HEK293T (cell line): ENCODE measurements around the gene MICOS13.
"Not testable (repeated sequence)": the region's sequence is repeated elsewhere in the genome, so short reads cannot be mapped to it uniquely, and the experiment has no call there.

ENCODE experiments used
- CTCF ChIA-PET: fragments of 350-600 bp; formaldehyde crosslinking; extraction: SDS; loops from one replicate; lab custom pipeline; 2021; ENCODE audit warnings: antibody characterized with exemption, inconsistent platforms; lab: Yijun Ruan, JAX
- POLR2A ChIA-PET: fragments of 350-600 bp; formaldehyde crosslinking; extraction: SDS; loops from one replicate; lab custom pipeline; 2020; ENCODE audit warnings: antibody characterized with exemption, inconsistent platforms; lab: Yijun Ruan, JAX
- DNase-seq: peaks from one replicate; pipeline ENCODE4 v3.0.0; 2012; ENCODE audit warnings: mixed read lengths; ENCODE audit errors: extremely low spot score
- ARNT ChIP-seq: fragments of 450-650 bp; IDR thresholded peaks from 2 replicates; pipeline ENCODE4 v1.6.1; 2017; ENCODE audit warnings: mild to moderate bottlenecking
- BHLHE40 ChIP-seq: fragments of 450-650 bp; IDR thresholded peaks from 2 replicates; pipeline ENCODE4 v1.6.1; 2016; ENCODE audit warnings: mild to moderate bottlenecking, moderate library complexity, borderline replicate concordance
- CTBP1 ChIP-seq: fragments of 450-650 bp; IDR thresholded peaks from 2 replicates; pipeline ENCODE4 v1.6.1; 2016; ENCODE audit warnings: borderline replicate concordance
- ELF4 ChIP-seq: fragments of 450-650 bp; IDR thresholded peaks from 2 replicates; pipeline ENCODE4 v1.6.1; 2017; ENCODE audit warnings: antibody characterized with exemption
- FOXA1 ChIP-seq: fragments of 450-650 bp; IDR thresholded peaks from 2 replicates; pipeline ENCODE4 v1.6.1; 2016; ENCODE audit warnings: mild to moderate bottlenecking
- FOXK2 ChIP-seq: fragments of 450-650 bp; IDR thresholded peaks from 2 replicates; pipeline ENCODE4 v1.6.1; 2016; ENCODE audit warnings: mild to moderate bottlenecking
- FOXM1 ChIP-seq: fragments of 450-650 bp; IDR thresholded peaks from 2 replicates; pipeline ENCODE4 v1.6.1; 2017; ENCODE audit warnings: mild to moderate bottlenecking, borderline replicate concordance
- HDGF ChIP-seq: fragments of 450-650 bp; IDR thresholded peaks from 2 replicates; pipeline ENCODE4 v1.6.1; 2017; ENCODE audit warnings: antibody characterized with exemption, borderline replicate concordance
- L3MBTL2 ChIP-seq: fragments of 450-650 bp; conservative IDR thresholded peaks from 2 replicates; pipeline ENCODE4 v1.6.1; 2016; ENCODE audit warnings: mild to moderate bottlenecking
- LEF1 ChIP-seq: fragments of 450-650 bp; IDR thresholded peaks from 2 replicates; pipeline ENCODE4 v1.6.1; 2017; ENCODE audit warnings: mild to moderate bottlenecking, borderline replicate concordance
- NFRKB ChIP-seq: fragments of 450-650 bp; IDR thresholded peaks from 2 replicates; pipeline ENCODE4 v1.6.1; 2016; ENCODE audit warnings: mild to moderate bottlenecking, moderate library complexity
- PKNOX1 ChIP-seq: fragments of 450-650 bp; IDR thresholded peaks from 2 replicates; pipeline ENCODE4 v1.6.1; 2016
- SP1 ChIP-seq: fragments of 450-650 bp; IDR thresholded peaks from 2 replicates; pipeline ENCODE4 v1.6.1; 2017
- SUZ12 ChIP-seq: fragments of 450-650 bp; IDR thresholded peaks from 2 replicates; pipeline ENCODE4 v1.6.1; 2016; ENCODE audit warnings: mild to moderate bottlenecking
- TARDBP ChIP-seq: fragments of 450-650 bp; IDR thresholded peaks from 2 replicates; pipeline ENCODE4 v1.6.1; 2016
- ZNF384 ChIP-seq: fragments of 450-650 bp; IDR thresholded peaks from 2 replicates; pipeline ENCODE4 v1.6.1; 2016

MICOS13 gene

GRCh38 chr19:5691822-5692722 is 11.8 kb upstream of the MICOS13 start:
- TF ChIP-seq SUZ12: no peak
- TF ChIP-seq FOXA1: no peak
- TF ChIP-seq TARDBP: no peak
- CTCF ChIA-PET: no interaction called here
- DNase-seq: no peak
- POLR2A ChIA-PET: interaction anchor here (0.8 to 2.4 kb wide), 8 partner anchors 13 to 330 kb away, joined by 3 to 35 read pairs (median 5); partner anchors contain the start of genes CATSPERD, DUS3L, LONP1 and SAFB

DNA sequence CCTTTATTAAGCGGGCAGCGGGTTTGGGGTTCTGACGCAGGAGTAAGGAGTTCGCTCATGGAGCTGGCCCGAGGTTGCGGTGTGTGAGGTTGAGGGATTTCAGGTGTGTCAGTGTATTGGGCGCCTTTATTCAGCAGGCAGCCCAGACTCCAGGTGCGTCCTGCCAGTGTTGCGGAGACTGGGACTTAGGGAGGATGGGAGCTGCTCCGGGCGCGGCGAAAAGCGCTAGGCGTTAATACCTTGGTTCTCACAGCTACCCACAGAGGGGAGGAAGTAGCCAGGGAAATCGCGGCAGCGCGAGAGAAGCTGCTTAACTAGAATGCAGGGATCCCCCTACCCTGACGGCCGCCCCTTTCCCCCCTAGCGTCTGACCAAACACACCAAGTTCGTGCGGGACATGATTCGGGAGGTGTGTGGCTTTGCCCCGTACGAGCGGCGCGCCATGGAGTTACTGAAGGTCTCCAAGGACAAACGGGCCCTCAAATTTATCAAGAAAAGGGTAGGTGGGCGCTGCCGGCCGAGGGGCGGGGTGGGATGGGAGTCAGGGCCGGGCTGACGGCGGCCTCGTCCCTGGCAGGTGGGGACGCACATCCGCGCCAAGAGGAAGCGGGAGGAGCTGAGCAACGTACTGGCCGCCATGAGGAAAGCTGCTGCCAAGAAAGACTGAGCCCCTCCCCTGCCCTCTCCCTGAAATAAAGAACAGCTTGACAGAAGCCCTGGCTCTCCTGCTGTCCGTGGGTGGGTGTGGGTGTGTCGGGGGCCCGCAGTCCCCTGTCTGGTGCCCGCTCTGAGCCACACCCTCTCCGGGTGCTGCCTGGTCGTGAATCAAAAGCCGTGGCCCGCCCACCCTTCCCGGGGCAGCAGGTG is 10.9 kb upstream of the MICOS13 start:
- TF ChIP-seq CTBP1 (no peak), ELF4 (no peak), FOXM1 (no peak), FOXA1 (no peak)

DNA sequence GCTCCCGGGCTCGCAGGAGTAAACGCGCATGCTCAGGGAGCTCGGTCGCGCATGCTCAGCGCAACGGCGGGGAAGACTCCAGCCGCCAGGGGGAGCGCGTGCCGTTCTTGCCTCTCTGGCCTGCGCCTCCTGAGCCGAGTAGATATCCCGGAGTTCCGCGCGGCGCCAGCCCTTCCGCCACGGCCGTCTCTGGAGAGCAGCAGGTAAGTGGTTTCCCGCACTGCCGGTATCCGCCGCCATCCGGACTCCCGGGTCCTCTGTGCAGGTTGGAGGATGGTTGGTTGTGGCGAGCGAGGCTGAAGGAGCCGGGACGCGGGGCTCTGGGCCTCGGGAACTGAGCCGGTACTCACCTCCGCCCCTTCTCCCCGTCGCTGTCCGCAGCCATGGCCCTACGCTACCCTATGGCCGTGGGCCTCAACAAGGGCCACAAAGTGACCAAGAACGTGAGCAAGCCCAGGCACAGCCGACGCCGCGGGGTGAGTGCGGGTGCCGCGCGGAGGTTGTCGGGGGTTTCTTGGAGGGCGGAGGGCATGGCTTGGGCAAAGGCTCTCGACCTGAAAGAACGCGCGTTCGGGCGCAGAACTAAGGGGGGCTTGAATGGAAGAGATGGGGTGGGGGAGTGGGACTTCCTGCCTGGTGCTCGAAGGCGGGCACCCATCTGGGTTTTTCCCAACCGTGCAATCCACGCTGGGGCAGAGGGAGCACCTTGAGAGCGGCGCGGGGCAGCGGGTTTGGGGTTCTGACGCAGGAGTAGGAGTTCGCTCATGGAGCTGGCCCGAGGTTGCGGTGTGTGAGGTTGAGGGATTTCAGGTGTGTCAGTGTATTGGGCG is 10.0 kb upstream of the MICOS13 start, which contains the start of gene RPL36:
TSS of gene RPL36 (plus strand) at position 171 of the 830 bp plus-strand sequence. CDS start at position 384, 213 bp downstream.
- peak; percentile 92 for DNase-seq
- ChIA-PET POLR2A (interaction anchor here (0.6 to 4.2 kb wide), 29 partner anchors 8 to 332 kb away, joined by 3 to 49 read pairs (median 4); partner anchors contain the start of genes CATSPERD, DUS3L, HSD11B1L and LONP1), CTCF (interaction anchor here (0.7 to 1.6 kb wide), 9 partner anchors 17 to 138 kb away, joined by 3 to 6 read pairs (median 4); partner anchors contain the start of genes CATSPERD and LONP1)
- TF ChIP-seq ELF4 (peak; percentile 96), LEF1 (peak; percentile 76; the same call in 1 of the 2 replicates), ARNT (peak; percentile 51; the same call in 1 of the 2 replicates), TARDBP (peak; percentile 42; the same call in 1 of the 2 replicates), SUZ12 (no peak)

More for the DNA sequence above, 10.9 kb upstream of the MICOS13 start:
- ChIA-PET POLR2A (interaction anchor here (0.7 to 1.7 kb wide), 10 partner anchors 12 to 331 kb away, joined by 3 to 35 read pairs (median 4); partner anchors contain the start of genes CATSPERD, DUS3L, LONP1 and SAFB), CTCF (no interaction called here)
- DNase-seq: no peak

DNA sequence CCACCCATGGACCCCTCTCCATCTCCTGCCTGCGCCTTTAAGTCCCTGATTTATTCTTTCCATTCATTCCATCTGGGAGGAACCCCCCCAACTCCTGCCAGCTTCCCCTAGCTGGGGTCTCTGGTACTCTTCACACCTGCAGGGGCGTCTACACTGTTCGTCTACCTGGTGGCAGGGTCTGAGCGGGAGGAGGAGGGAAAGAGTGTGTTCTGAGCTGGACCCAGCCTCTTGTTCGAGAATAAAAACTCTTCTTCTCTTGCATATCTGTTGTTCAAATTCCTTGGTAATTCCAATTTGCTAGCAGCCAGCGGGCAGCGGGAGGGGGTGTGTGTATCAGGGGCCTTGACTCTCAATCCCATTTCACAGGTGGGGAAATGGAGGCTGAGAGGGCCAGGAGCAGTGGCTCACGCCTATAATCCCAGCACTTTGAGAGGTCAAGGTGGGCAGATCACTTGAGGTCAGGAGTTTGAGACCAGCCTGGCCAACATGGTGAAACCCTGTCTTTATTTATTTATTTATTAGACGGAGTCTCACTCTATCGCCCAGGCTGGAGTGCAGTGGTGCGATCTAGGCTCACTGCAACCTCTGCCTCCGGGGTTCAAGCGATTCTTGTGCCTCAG is 8.1 kb upstream of the MICOS13 start:
- not testable (repeated sequence) for DNase-seq
- CTCF ChIA-PET: interaction anchor here (1.6 kb wide), 2 partner anchors 19 to 30 kb away, joined by 4 to 6 read pairs; no protein-coding TSS in a partner anchor
- POLR2A ChIA-PET: interaction anchor here (1.7 to 4.2 kb wide), 3 partner anchors 10 to 32 kb away, joined by 14 to 49 read pairs (median 29); partner anchors contain the start of genes CATSPERD and LONP1

- DNase-seq: no peak
- TF ChIP-seq PKNOX1 (0 out of 2 replicates have a peak, but pooled peaks have one; percentile 38), L3MBTL2 (peak; percentile 80), ARNT (no peak)
- ChIA-PET CTCF (interaction anchor here (0.6 to 1.1 kb wide), 6 partner anchors 16 to 107 kb away, joined by 3 to 5 read pairs (median 3); partner anchors contain the start of gene DUS3L), POLR2A (interaction anchor here (0.8 to 4.2 kb wide), 7 partner anchors 11 to 104 kb away, joined by 3 to 49 read pairs (median 8); partner anchors contain the start of genes CATSPERD, DUS3L, LONP1 and SAFB)
Observed at GRCh38 chr19:5687360-5688198, 7.3 kb upstream of the MICOS13 start.

DNA sequence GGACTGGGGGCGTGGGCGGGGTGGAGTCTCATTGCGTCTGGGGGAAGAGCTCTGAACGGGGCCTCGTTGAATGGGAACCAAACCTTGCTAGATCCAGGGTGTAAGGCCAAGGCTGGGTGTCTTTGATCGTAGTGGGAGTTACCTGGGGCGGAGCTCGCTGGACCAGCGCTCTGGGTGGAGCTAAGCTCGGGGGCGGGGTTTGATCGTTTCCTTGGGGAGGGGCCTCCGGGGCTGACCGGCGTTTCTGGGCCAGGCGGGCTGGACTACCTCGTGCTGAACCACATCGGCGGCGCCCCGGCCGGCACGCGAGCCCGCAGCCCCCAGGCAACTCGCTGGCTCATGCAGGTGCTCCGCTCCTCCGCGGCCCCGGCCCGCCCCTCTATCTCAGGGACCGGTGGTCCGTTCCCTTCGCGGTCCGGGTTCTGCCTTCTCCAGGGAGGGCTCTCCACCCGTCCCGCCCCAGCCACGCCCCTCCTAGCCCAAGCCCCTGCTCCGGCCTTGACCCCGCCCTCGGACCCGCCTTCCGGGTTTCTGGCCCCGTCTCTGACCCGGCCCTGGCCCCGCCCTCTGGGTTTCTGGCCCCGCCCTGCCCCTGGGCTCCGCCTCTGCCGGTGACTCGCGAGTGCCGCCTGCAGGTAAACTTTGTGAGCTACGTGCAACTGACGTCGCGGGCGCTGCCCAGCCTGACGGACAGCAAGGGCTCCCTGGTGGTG is 6.5 kb upstream of the MICOS13 start:
- ChIA-PET POLR2A (interaction anchor here (0.8 to 4.2 kb wide), 8 partner anchors 11 to 217 kb away, joined by 3 to 49 read pairs (median 6); partner anchors contain the start of genes CATSPERD, DUS3L, LONP1 and NDUFA11), CTCF (interaction anchor here (0.6 to 1.1 kb wide), 7 partner anchors 28 to 108 kb away, joined by 3 to 5 read pairs (median 3); partner anchors contain the start of gene DUS3L)
- TF ChIP-seq ELF4: no peak
- no peak for TF ChIP-seq SUZ12
- TF ChIP-seq FOXK2: no peak
- TF ChIP-seq LEF1: no peak
- TF ChIP-seq L3MBTL2: no peak
- TF ChIP-seq BHLHE40: no peak
- TF ChIP-seq ARNT: no peak
- no peak for TF ChIP-seq CTBP1
- peak; percentile 89 for TF ChIP-seq PKNOX1
- peak; percentile 87 for TF ChIP-seq SP1
- no peak for TF ChIP-seq FOXM1
- TF ChIP-seq TARDBP: no peak
- no peak for TF ChIP-seq HDGF
- no peak for TF ChIP-seq FOXA1
- no peak for TF ChIP-seq ZNF384
- no peak for TF ChIP-seq NFRKB
- peak; percentile 94 for DNase-seq
